GM10248 (cell line): ENCODE data around the gene ELFN1.

Source experiments
- CTCF ChIA-PET: fragments of 300-600 bp; sonication (Branson Sonifier 250); formaldehyde crosslinking; extraction: SDS; loops from one replicate; lab custom pipeline; 2021; ENCODE audit warnings: antibody characterized with exemption; lab: Yijun Ruan, JAX
- POLR2A ChIA-PET: fragments of 350-650 bp; sonication (Branson Sonifier 250); formaldehyde crosslinking; extraction: SDS; loops from one replicate; lab custom pipeline; 2020; ENCODE audit warnings: antibody characterized with exemption; lab: Yijun Ruan, JAX
- DNase-seq: peaks from one replicate; pipeline ENCODE4 v3.0.0; 2012; ENCODE audit errors: extremely low spot score
- CTCF ChIP-seq: IDR thresholded peaks from 2 replicates; pipeline ENCODE4 v1.5.1; 2012; ENCODE audit warnings: mild to moderate bottlenecking, low read depth; ENCODE audit errors: extremely low read depth, missing control alignments, control extremely low read depth

The ELFN1 gene

GRCh38 chr7:1669064-1669951 lies 769 bp upstream of the ELFN1 start:
- CTCF ChIA-PET = interaction anchor here (1.3 kb wide), 1 partner anchor 540 kb away, joined by 3 read pairs; no protein-coding TSS in a partner anchor
- TF ChIP-seq CTCF = no peak
- POLR2A ChIA-PET = no interaction called here
- DNase-seq = peak; percentile 27

- CTCF ChIA-PET = no interaction called here
- POLR2A ChIA-PET = no interaction called here
- no peak for TF ChIP-seq CTCF
- DNase-seq = peak; percentile 22
These were observed 967 bp downstream of the ELFN1 start for GRCh38 chr7:1670894-1671593.

DNA sequence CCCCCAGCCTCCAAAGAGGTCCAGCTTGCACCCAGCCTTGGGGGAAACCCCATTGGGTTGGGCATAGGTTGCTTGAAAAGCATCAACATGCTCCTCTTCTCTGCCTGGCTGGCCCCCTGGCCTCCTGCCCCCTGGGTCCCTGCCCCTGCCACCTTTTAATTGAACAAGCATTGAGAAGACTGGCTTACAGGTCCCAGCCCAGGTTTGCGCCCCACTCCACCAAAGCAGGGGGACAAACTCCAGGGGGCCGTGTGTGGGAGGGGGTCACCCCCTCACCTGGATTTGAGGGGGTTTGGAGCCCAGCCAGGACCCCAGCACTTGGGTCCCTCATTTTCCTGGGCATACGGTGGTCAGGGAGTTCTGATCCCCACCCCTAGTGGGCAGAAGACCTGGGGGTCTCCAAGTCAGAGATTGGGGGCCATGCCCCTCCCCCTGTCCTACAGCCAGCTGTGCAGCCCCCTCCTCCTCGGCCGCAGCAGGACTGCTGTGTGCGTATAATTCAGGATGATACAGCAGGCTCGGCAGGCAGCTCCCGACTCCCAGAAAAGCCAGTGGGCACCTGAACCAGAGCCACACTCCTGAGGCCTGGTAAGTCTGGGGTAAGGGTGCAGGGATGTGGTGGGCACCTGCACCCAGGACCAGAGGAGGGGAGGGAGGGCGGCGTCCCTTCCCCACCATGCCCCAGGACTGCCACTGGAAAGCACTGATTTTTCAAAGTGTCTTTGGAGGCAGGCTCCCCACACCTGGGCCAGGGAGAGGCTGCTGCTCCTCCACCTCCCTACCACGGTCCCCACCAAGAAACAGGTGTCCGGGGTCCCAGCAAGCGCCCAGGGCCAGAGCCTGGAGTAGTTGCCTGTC lies 1.7 kb downstream of the ELFN1 start:
- POLR2A ChIA-PET = no interaction called here
- TF ChIP-seq CTCF = no peak
- CTCF ChIA-PET = no interaction called here
- DNase-seq = peak; percentile 23

DNA sequence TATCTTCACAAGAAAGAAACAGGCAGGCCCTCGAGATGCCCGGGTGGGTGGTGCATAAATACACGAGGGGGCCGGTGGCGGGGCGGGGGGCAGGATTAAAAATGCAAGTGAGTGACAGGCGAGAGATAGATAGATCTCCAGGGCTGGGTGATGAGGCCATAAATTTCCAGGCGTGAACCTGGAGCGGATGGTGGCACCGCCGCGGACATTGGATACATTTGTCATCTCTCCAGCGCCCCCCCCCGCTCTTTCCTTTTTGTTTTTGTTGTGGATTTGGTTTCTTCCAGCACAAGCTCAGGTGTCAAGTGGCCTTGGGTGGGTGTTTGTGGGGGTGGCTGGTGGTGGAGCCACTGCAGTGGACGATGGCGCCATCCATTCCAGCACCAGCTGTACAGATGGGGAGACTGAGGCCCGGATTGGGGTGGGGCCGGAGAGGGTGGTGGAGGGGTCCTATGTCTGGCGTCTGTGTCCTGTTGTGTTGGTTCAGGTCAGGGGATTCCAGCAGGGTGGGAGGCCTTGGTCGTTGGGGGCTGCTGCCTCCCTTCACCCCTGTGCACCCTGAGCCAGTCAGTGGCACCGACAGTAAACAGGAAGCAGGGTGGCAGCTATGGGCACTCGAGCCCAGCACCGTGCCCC lies 2.9 kb downstream of the ELFN1 start:
- TF ChIP-seq CTCF = no peak
- CTCF ChIA-PET = no interaction called here
- POLR2A ChIA-PET = no interaction called here
- peak; percentile 6 for DNase-seq

DNA sequence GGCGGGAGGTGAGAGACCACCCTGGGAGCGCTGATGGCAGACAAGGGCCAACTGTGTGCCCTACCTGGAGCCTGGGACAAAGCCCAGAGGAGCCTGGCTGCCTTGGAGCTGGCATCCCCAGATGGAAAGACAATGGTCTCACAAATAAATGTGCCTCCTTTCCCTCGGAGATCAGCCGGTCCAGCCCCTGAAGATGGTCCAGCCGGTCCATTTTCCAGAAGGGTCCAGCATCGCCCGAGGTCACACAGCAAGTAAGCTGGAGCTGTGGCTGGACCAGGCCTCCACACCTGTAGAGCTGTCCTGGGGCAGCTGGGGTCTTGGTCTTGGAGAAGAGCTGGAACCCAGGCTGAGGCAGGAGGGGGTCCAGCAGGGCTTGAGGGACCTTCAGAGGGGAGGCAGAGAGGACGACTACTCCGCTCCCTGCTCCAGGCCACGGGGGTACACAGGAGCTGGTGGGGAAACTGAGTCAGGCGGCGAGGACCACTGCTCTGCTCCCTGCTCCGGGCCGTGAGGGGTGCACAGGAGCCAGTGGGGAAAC lies 3.6 kb downstream of the ELFN1 start:
- TF ChIP-seq CTCF = no peak
- peak; percentile 18 for DNase-seq
- ChIA-PET CTCF (no interaction called here), POLR2A (no interaction called here)
